ENCODE results near the gene RIMOC1.
"Not testable (repeated sequence)": the region's sequence is repeated elsewhere in the genome, so short reads cannot be mapped to it uniquely, and the experiment has no call there.

The RIMOC1 gene

GRCh38 chr5:41883936-41884335 is 20.2 kb upstream of the RIMOC1 start:
- no peak for DNase-seq

GRCh38 chr5:41885286-41885685 is 18.9 kb upstream of the RIMOC1 start:
- no peak for DNase-seq

- no peak for DNase-seq
These were observed 13.0 kb upstream of the RIMOC1 start for GRCh38 chr5:41891066-41891707.

- no peak for DNase-seq
These were observed 12.1 kb upstream of the RIMOC1 start for GRCh38 chr5:41892031-41892430.

GRCh38 chr5:41893074-41893851 is 10.9 kb upstream of the RIMOC1 start:
- DNase-seq: no peak

- DNase-seq: no peak
These were observed 7.9 kb upstream of the RIMOC1 start for GRCh38 chr5:41896230-41896629.

GRCh38 chr5:41903382-41903891 is 707 bp upstream of the RIMOC1 start:
- no peak for DNase-seq

- no peak for DNase-seq
These were observed 2.0 kb downstream of the RIMOC1 start for GRCh38 chr5:41906151-41906550.

GRCh38 chr5:41908374-41909079 is 4.4 kb downstream of the RIMOC1 start:
- no peak for DNase-seq

- no peak for DNase-seq
These were observed 14.0 kb downstream of the RIMOC1 start for GRCh38 chr5:41918105-41918504.

- no peak for DNase-seq
These were observed 17.0 kb downstream of the RIMOC1 start for GRCh38 chr5:41921166-41921565.

GRCh38 chr5:41921874-41922273 is 17.7 kb downstream of the RIMOC1 start:
- DNase-seq: no peak

GRCh38 chr5:41924526-41924871 is 20.4 kb downstream of the RIMOC1 start:
- DNase-seq: no peak

GRCh38 chr5:41924872-41925554 is 20.9 kb downstream of the RIMOC1 start, which contains the start of gene FBXO4:
Gene FBXO4, plus strand, starts transcription at chr5:41925281. Its CDS starts 29 bp downstream, at chr5:41925310.
- DNase-seq: peak; percentile 94

GRCh38 chr5:41925555-41925951 is 21.4 kb downstream of the RIMOC1 start:
- DNase-seq: no peak

- no peak for DNase-seq
These were observed 23.5 kb downstream of the RIMOC1 start for GRCh38 chr5:41927604-41928003.

- DNase-seq: no peak
These were observed 24.9 kb downstream of the RIMOC1 start for GRCh38 chr5:41929035-41929434.

GRCh38 chr5:41932770-41933169 is 28.6 kb downstream of the RIMOC1 start:
- no peak for DNase-seq

GRCh38 chr5:41935544-41935943 is 31.4 kb downstream of the RIMOC1 start:
- no peak for DNase-seq

GRCh38 chr5:41940641-41941040 is 36.5 kb downstream of the RIMOC1 start:
- no peak for DNase-seq

- DNase-seq: not testable (repeated sequence)
These were observed 41.3 kb downstream of the RIMOC1 start for GRCh38 chr5:41945332-41945955.

- no peak for DNase-seq
These were observed 47.1 kb downstream of the RIMOC1 start for GRCh38 chr5:41951224-41951623.

All from right kidney (tissue), 1 donor.